Esophagus muscularis mucosa (tissue), 4 donors: Measurements from ENCODE around the gene PPIAL4G.
"Not testable (repeated sequence)": the region's sequence is repeated elsewhere in the genome, so short reads cannot be mapped to it uniquely, and the experiment has no call there.

Source experiments
- EP300 ChIP-seq: sonication (generic); formaldehyde crosslinking; IDR thresholded peaks from one replicate; pipeline ENCODE4 v1.6.1; 2017; ENCODE audit warnings: antibody characterized with exemption
- POLR2A ChIP-seq: fragments of 450-650 bp; IDR thresholded peaks from one replicate; pipeline ENCODE4 v1.6.1; 2017; ENCODE audit warnings: antibody characterized with exemption, moderate library complexity, mild to moderate bottlenecking, low read depth
- TF ChIP-seq, protein P1 (sequence below), 3 experiments: fragments of 200-600 bp in 2 of 3; fragments of 450-650 bp in 1 of 3; sonication (generic) in 2 of 3; IDR thresholded peaks; one replicate each; pipeline ENCODE4 v1.5.1; 2017 to 2019; ENCODE audit warnings: antibody characterized with exemption in 3 of 3, mild to moderate bottlenecking in 2 of 3, moderate library complexity in 1 of 3

DNA sequence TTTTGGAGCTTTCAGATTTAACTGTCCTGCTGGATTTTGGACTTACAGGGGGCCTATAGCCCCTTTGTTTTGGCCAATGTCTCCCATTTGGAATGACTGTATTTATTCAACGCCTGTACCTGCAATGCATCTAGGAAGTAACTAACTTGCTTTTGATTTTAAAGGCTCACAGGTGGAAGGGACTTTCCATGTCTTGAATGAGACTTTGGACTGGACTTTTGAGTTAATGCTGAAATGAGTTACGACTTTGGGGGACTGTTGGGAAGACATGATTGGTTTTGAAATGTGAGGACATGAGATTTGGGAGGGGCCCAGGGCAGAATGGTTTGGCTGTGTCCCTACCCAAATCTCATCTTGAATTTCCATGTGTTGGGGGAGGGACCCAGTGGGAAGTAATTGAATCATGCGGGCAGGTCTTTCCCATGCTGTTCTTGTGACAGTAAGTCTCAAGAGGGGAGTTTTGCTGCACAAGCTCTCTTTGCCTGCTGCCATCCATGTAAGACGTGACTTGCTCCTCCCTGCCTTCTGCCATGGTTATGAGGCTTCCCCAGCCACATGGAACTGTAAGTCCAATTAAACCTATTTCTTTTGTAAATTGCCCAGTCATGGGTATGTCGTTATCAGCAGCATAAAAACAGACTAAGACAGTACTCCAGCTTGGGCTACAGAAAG lies 43.3 kb downstream of the PPIAL4G start:
- TF ChIP-seq, protein P1, sequence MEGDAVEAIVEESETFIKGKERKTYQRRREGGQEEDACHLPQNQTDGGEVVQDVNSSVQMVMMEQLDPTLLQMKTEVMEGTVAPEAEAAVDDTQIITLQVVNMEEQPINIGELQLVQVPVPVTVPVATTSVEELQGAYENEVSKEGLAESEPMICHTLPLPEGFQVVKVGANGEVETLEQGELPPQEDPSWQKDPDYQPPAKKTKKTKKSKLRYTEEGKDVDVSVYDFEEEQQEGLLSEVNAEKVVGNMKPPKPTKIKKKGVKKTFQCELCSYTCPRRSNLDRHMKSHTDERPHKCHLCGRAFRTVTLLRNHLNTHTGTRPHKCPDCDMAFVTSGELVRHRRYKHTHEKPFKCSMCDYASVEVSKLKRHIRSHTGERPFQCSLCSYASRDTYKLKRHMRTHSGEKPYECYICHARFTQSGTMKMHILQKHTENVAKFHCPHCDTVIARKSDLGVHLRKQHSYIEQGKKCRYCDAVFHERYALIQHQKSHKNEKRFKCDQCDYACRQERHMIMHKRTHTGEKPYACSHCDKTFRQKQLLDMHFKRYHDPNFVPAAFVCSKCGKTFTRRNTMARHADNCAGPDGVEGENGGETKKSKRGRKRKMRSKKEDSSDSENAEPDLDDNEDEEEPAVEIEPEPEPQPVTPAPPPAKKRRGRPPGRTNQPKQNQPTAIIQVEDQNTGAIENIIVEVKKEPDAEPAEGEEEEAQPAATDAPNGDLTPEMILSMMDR (IDR thresholded peaks at IDR 0.05), result not testable (repeated sequence)
- TF ChIP-seq EP300, POLR2A: not testable (repeated sequence)
